ENCODE data around the gene SNAPC3.

- TF ChIP-seq CTCF (IDR thresholded peaks at IDR 0.05) = no peak
- no peak for TF ChIP-seq POLR2A (IDR thresholded peaks at IDR 0.05)
Observed at GRCh38 chr9:15400281-15400941, 22.3 kb upstream of the SNAPC3 start.
